OCI-LY7 (cell line): Measurements from ENCODE around the gene CDSN. TPM values are rescaled to one million over a fixed set of nuclear protein-coding genes. Genes with fewer than 3 reads are reported as not detected.

ENCODE experiments used
- BruUV-seq: library from RNA; stranded (reverse); fragments of 400-500 nt; replicated peaks from 2 replicates; lab custom pipeline; 2021; lab: Mats Ljungman, UMichigan
- CTCF ChIA-PET: fragments of 300-600 bp; sonication (Branson Sonifier 250); formaldehyde crosslinking; loops from one replicate; lab custom pipeline; 2022; ENCODE audit warnings: antibody characterized with exemption; ENCODE audit not compliant: unreplicated experiment; lab: Charles Lee
- POLR2A ChIA-PET: fragments of 300-600 bp; sonication (Branson Sonifier 250); formaldehyde crosslinking; loops from one replicate; lab custom pipeline; 2022; ENCODE audit warnings: antibody characterized with exemption; lab: Charles Lee
- DNase-seq: peaks from one replicate; pipeline ENCODE4 v3.0.0-alpha.2; 2015; ENCODE audit warnings: low spot score
- H2AFZ ChIP-seq: fragments of 200-600 bp; sonication (generic), shearing (Covaris generic); 2 replicates; pipeline ENCODE4 v1.6.1; 2014; ENCODE audit warnings: mild to moderate bottlenecking, antibody characterized with exemption, low read length, moderate library complexity
- H3K27ac ChIP-seq: fragments of 200-600 bp; sonication (generic); 2 replicates; pipeline ENCODE4 v1.5.1; 2014; ENCODE audit warnings: mixed run types, low read depth, mild to moderate bottlenecking, moderate library complexity, low read length, inconsistent platforms; ENCODE audit not compliant: poor library complexity, severe bottlenecking
- H3K36me3 ChIP-seq: fragments of 200-600 bp; sonication (generic); 2 replicates; pipeline ENCODE4 v1.6.1; 2014; ENCODE audit warnings: mild to moderate bottlenecking, antibody characterized with exemption, low read length, moderate library complexity, mixed read lengths; ENCODE audit not compliant: insufficient read depth
- H3K4me1 ChIP-seq: fragments of 200-600 bp; sonication (generic); 2 replicates; pipeline ENCODE4 v1.5.1; 2014; ENCODE audit warnings: mild to moderate bottlenecking, low read length; ENCODE audit not compliant: insufficient read depth, poor library complexity, severe bottlenecking
- H3K4me2 ChIP-seq: fragments of 200-600 bp; sonication (generic); 2 replicates; pipeline ENCODE4 v1.6.1; 2014; ENCODE audit warnings: mild to moderate bottlenecking, low read length
- H3K4me3 ChIP-seq: fragments of 200-600 bp; sonication (generic); 2 replicates; pipeline ENCODE4 v1.5.1; 2014; ENCODE audit warnings: mild to moderate bottlenecking, low read depth, low read length; ENCODE audit not compliant: poor library complexity, severe bottlenecking
- H3K79me2 ChIP-seq: fragments of 200-600 bp; sonication (generic); 2 replicates; pipeline ENCODE4 v1.6.1; 2016; ENCODE audit warnings: low read depth, mild to moderate bottlenecking, low read length, moderate library complexity, mixed read lengths; ENCODE audit not compliant: insufficient read depth
- H3K9me2 ChIP-seq: fragments of 200-600 bp; sonication (generic); 2 replicates; pipeline ENCODE4 v1.6.1; 2016; ENCODE audit warnings: mild to moderate bottlenecking, low read length, mixed read lengths; ENCODE audit not compliant: insufficient read depth
- H3K9me3 ChIP-seq: fragments of 200-600 bp; sonication (generic); 2 replicates; pipeline ENCODE4 v1.6.1; 2014; ENCODE audit warnings: mild to moderate bottlenecking, mixed run types, low read length, mixed read lengths
- H4K20me1 ChIP-seq: fragments of 200-600 bp; sonication (generic); 2 replicates; pipeline ENCODE4 v1.6.1; 2014; ENCODE audit warnings: mild to moderate bottlenecking, antibody characterized with exemption, low read length, moderate library complexity, mixed read lengths; ENCODE audit not compliant: insufficient read depth
- EZH2phosphoT487 ChIP-seq: fragments of 200-600 bp; sonication (generic); IDR thresholded peaks from 2 replicates; pipeline ENCODE4 v1.6.1; 2018; ENCODE audit warnings: low read depth, borderline replicate concordance, mild to moderate bottlenecking, mixed run types, antibody characterized with exemption, low read length, moderate library complexity, mixed read lengths
- intact Hi-C: fragments of 100-400 bp; cut with micrococcal nuclease; formaldehyde crosslinking; loops from one replicate; pipeline ENCODE4 v1.10.0; 2022; ENCODE audit not compliant: unreplicated experiment
- total RNA-seq, 2 experiments: library from RNA; depleted of rRNA in 1 of 2; stranded (reverse); fragments of >200 nt in 1 of 2; shearing (Covaris generic) in 1 of 2; gene quantifications; 2 replicates each; pipeline ENCODE4 v1.2.3, GENCODE V29; 2014 to 2022
- TF ChIP-seq, protein P1 (sequence below): fragments of 200-600 bp; sonication (generic); conservative IDR thresholded peaks from 2 replicates; pipeline ENCODE4 v1.5.1; 2014; ENCODE audit warnings: mild to moderate bottlenecking, antibody characterized with exemption, low read length, moderate library complexity, mixed read lengths

Gene CDSN
- total RNA-seq, 2 experiments from 2014 or later = not detected

- no peak for TF ChIP-seq EZH2phosphoT487
- TF ChIP-seq, protein P1, sequence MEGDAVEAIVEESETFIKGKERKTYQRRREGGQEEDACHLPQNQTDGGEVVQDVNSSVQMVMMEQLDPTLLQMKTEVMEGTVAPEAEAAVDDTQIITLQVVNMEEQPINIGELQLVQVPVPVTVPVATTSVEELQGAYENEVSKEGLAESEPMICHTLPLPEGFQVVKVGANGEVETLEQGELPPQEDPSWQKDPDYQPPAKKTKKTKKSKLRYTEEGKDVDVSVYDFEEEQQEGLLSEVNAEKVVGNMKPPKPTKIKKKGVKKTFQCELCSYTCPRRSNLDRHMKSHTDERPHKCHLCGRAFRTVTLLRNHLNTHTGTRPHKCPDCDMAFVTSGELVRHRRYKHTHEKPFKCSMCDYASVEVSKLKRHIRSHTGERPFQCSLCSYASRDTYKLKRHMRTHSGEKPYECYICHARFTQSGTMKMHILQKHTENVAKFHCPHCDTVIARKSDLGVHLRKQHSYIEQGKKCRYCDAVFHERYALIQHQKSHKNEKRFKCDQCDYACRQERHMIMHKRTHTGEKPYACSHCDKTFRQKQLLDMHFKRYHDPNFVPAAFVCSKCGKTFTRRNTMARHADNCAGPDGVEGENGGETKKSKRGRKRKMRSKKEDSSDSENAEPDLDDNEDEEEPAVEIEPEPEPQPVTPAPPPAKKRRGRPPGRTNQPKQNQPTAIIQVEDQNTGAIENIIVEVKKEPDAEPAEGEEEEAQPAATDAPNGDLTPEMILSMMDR = no peak
- H4K20me1 ChIP-seq = no peaks in the 10 kb centered on the region
- intact Hi-C loops = no loop called here
- ChIA-PET CTCF (no interaction called here), POLR2A (interaction anchor here (0.6 kb wide), 1 partner anchor 162 kb away, joined by 3 read pairs; no protein-coding TSS in a partner anchor)
- H3K4me1 ChIP-seq = peaks cover 12% of the 10 kb centered on the region
- H2AFZ ChIP-seq = no peak overlapping the region
- H3K9me3 ChIP-seq = no peaks in the 10 kb centered on the region
- no peaks in the 10 kb centered on the region for H3K9me2 ChIP-seq
- no peaks in the 10 kb centered on the region for H3K36me3 ChIP-seq
- no peaks in the 10 kb centered on the region for H3K79me2 ChIP-seq
- no TSS peak for BruUV-seq
- no peak overlapping the region for H3K4me3 ChIP-seq
- H3K4me2 ChIP-seq = no peak overlapping the region
- H3K27ac ChIP-seq = no peak overlapping the region
- no peak for DNase-seq
Measured at GRCh38 chr6:31090275-31090972, 29.8 kb downstream of the CDSN start.

GRCh38 chr6:31087494-31088089, 32.7 kb downstream of the CDSN start:
- H2AFZ ChIP-seq = no peak overlapping the region
- CTCF ChIA-PET = interaction anchor here (0.6 to 1.1 kb wide), 9 partner anchors 18 to 435 kb away, joined by 3 to 7 read pairs (median 3); no protein-coding TSS in a partner anchor
- H3K79me2 ChIP-seq = no peaks in the 10 kb centered on the region
- no peaks in the 10 kb centered on the region for H3K4me1 ChIP-seq
- intact Hi-C loops = loop anchor here (2.0 kb wide), 3 partner anchors 173 to 267 kb away; partner anchors contain the start of gene VARS2
- H3K36me3 ChIP-seq = no peaks in the 10 kb centered on the region
- H3K9me3 ChIP-seq = no peaks in the 10 kb centered on the region
- no peak overlapping the region for H3K4me2 ChIP-seq
- POLR2A ChIA-PET = interaction anchor here (0.5 to 2.0 kb wide), 4 partner anchors 16 to 243 kb away, joined by 3 to 5 read pairs (median 4); partner anchors contain the start of gene VARS2
- TF ChIP-seq, protein P1 = peak; percentile 85
- TF ChIP-seq EZH2phosphoT487 = no peak
- no peak overlapping the region for H3K27ac ChIP-seq
- no peaks in the 10 kb centered on the region for H3K9me2 ChIP-seq
- DNase-seq = peak; percentile 83
- no peak overlapping the region for H3K4me3 ChIP-seq
- no peaks in the 10 kb centered on the region for H4K20me1 ChIP-seq
- no TSS peak for BruUV-seq
